Activated CD4-positive, alpha-beta memory T cell treated with anti-CD3 and anti-CD28 coated beads, Interleukin-2, amount 10 ng/mL, durations not matched to agents 7 days and 5 days (primary cell): ENCODE data around the gene GNG11. TPM values are rescaled to one million over a fixed set of nuclear protein-coding genes. Genes with fewer than 3 reads are reported as not detected.

Source experiments
- CTCF ChIA-PET: fragments of 350-600 bp; sonication (Branson Sonifier 250); formaldehyde crosslinking; loops from one replicate; lab custom pipeline; 2021; ENCODE audit warnings: antibody characterized with exemption, inconsistent platforms; lab: Charles Lee
- POLR2A ChIA-PET: fragments of 350-600 bp; sonication (Branson Sonifier 250); formaldehyde crosslinking; loops from one replicate; lab custom pipeline; 2021; ENCODE audit warnings: antibody characterized with exemption; lab: Charles Lee
- DNase-seq: peaks from one replicate; pipeline ENCODE4 v3.0.0-alpha.2; 2020
- H3K27ac Mint-ChIP-seq: one replicate; pipeline ENCODE4 v1.8.0; 2021; ENCODE audit warnings: mild to moderate bottlenecking, mixed read lengths
- H3K27me3 Mint-ChIP-seq: one replicate; pipeline ENCODE4 v1.8.0; 2021; ENCODE audit warnings: mixed read lengths
- H3K36me3 Mint-ChIP-seq: one replicate; pipeline ENCODE4 v1.8.0; 2021; ENCODE audit warnings: low read depth, mixed read lengths
- H3K4me1 Mint-ChIP-seq: one replicate; pipeline ENCODE4 v1.8.0; 2021; ENCODE audit warnings: mixed read lengths
- H3K4me3 Mint-ChIP-seq: one replicate; pipeline ENCODE4 v1.8.0; 2021; ENCODE audit warnings: mild to moderate bottlenecking, mixed read lengths
- H3K9me3 Mint-ChIP-seq: one replicate; pipeline ENCODE4 v1.8.0; 2021; ENCODE audit warnings: mixed read lengths
- total RNA-seq, 2 experiments: library from RNA; stranded (reverse); gene quantifications; one replicate each; pipeline ENCODE4 v1.2.3, GENCODE V29; 2021

GNG11 gene
- total RNA-seq, 2 experiments from 2014 or later = not detected

GRCh38 chr7:93943816-93944540, 22.4 kb downstream of the GNG11 start:
- Mint-ChIP-seq H3K27me3 (peaks cover 11% of the 10 kb centered on the region), H3K9me3 (no peaks in the 10 kb centered on the region), H3K36me3 (no peaks in the 10 kb centered on the region), H3K4me3 (no peak overlapping the region), H3K27ac (no peak overlapping the region), H3K4me1 (no peaks in the 10 kb centered on the region)
- ChIA-PET POLR2A (no interaction called here), CTCF (no interaction called here)
- no peak for DNase-seq

GRCh38 chr7:93944673-93945072, 23.1 kb downstream of the GNG11 start:
- peaks cover 11% of the 10 kb centered on the region for H3K27me3 Mint-ChIP-seq
- CTCF ChIA-PET = no interaction called here
- POLR2A ChIA-PET = no interaction called here
- H3K4me1 Mint-ChIP-seq = no peaks in the 10 kb centered on the region
- H3K36me3 Mint-ChIP-seq = no peaks in the 10 kb centered on the region
- H3K9me3 Mint-ChIP-seq = no peaks in the 10 kb centered on the region
- H3K27ac Mint-ChIP-seq = no peak overlapping the region
- DNase-seq = no peak
- H3K4me3 Mint-ChIP-seq = no peak overlapping the region

- no peaks in the 10 kb centered on the region for H3K36me3 Mint-ChIP-seq
- POLR2A ChIA-PET = no interaction called here
- no peaks in the 10 kb centered on the region for H3K9me3 Mint-ChIP-seq
- CTCF ChIA-PET = no interaction called here
- no peak overlapping the region for H3K4me3 Mint-ChIP-seq
- H3K27ac Mint-ChIP-seq = no peak overlapping the region
- no peaks in the 10 kb centered on the region for H3K4me1 Mint-ChIP-seq
- DNase-seq = no peak
- H3K27me3 Mint-ChIP-seq = peaks cover 11% of the 10 kb centered on the region
Observed at GRCh38 chr7:93945083-93945482, 23.5 kb downstream of the GNG11 start.

GRCh38 chr7:93945756-93946535, 24.4 kb downstream of the GNG11 start:
- CTCF ChIA-PET = no interaction called here

GRCh38 chr7:93948106-93948505, 26.6 kb downstream of the GNG11 start:
- Mint-ChIP-seq H3K27ac (no peak overlapping the region), H3K4me1 (no peaks in the 10 kb centered on the region), H3K36me3 (no peaks in the 10 kb centered on the region), H3K4me3 (no peak overlapping the region), H3K9me3 (no peaks in the 10 kb centered on the region), H3K27me3 (peaks cover 7% of the 10 kb centered on the region)
- POLR2A ChIA-PET = no interaction called here
- DNase-seq = no peak
- CTCF ChIA-PET = no interaction called here

More at GRCh38 chr7:93945756-93946535, 24.4 kb downstream of the GNG11 start:
- Mint-ChIP-seq H3K27ac (no peak overlapping the region), H3K4me1 (no peaks in the 10 kb centered on the region), H3K4me3 (no peak overlapping the region), H3K9me3 (no peaks in the 10 kb centered on the region), H3K36me3 (no peaks in the 10 kb centered on the region), H3K27me3 (peaks cover 9% of the 10 kb centered on the region)
- DNase-seq = no peak
- POLR2A ChIA-PET = no interaction called here

GRCh38 chr7:93948873-93949272, 27.3 kb downstream of the GNG11 start:
- ChIA-PET POLR2A (no interaction called here), CTCF (no interaction called here)
- no peak overlapping the region for H3K4me3 Mint-ChIP-seq
- no peak overlapping the region for H3K27ac Mint-ChIP-seq
- no peaks in the 10 kb centered on the region for H3K4me1 Mint-ChIP-seq
- H3K36me3 Mint-ChIP-seq = no peaks in the 10 kb centered on the region
- no peaks in the 10 kb centered on the region for H3K9me3 Mint-ChIP-seq
- H3K27me3 Mint-ChIP-seq = peaks cover 5% of the 10 kb centered on the region
- no peak for DNase-seq

- H3K27ac Mint-ChIP-seq = no peak overlapping the region
- H3K9me3 Mint-ChIP-seq = no peaks in the 10 kb centered on the region
- POLR2A ChIA-PET = no interaction called here
- DNase-seq = no peak
- CTCF ChIA-PET = no interaction called here
- peaks cover 2% of the 10 kb centered on the region for H3K27me3 Mint-ChIP-seq
- H3K4me1 Mint-ChIP-seq = no peaks in the 10 kb centered on the region
- no peak overlapping the region for H3K4me3 Mint-ChIP-seq
- H3K36me3 Mint-ChIP-seq = no peaks in the 10 kb centered on the region
Observed at GRCh38 chr7:93949423-93949822, 27.9 kb downstream of the GNG11 start.

- no peaks in the 10 kb centered on the region for H3K27me3 Mint-ChIP-seq
- CTCF ChIA-PET = no interaction called here
Observed at GRCh38 chr7:93955304-93955703, 33.8 kb downstream of the GNG11 start.

GRCh38 chr7:93957767-93958166, 36.2 kb downstream of the GNG11 start:
- no peak for DNase-seq
- Mint-ChIP-seq H3K4me1 (no peaks in the 10 kb centered on the region), H3K4me3 (no peak overlapping the region), H3K36me3 (no peaks in the 10 kb centered on the region), H3K27ac (no peak overlapping the region), H3K9me3 (no peaks in the 10 kb centered on the region), H3K27me3 (no peaks in the 10 kb centered on the region)
- CTCF ChIA-PET = no interaction called here
- POLR2A ChIA-PET = no interaction called here

More at GRCh38 chr7:93955304-93955703, 33.8 kb downstream of the GNG11 start:
- Mint-ChIP-seq H3K36me3 (no peaks in the 10 kb centered on the region), H3K4me3 (no peak overlapping the region), H3K9me3 (no peaks in the 10 kb centered on the region), H3K27ac (no peak overlapping the region), H3K4me1 (no peaks in the 10 kb centered on the region)
- POLR2A ChIA-PET = no interaction called here
- no peak for DNase-seq

GRCh38 chr7:93958216-93958615, 36.7 kb downstream of the GNG11 start:
- Mint-ChIP-seq H3K27ac (no peak overlapping the region), H3K27me3 (no peaks in the 10 kb centered on the region), H3K36me3 (no peaks in the 10 kb centered on the region), H3K9me3 (no peaks in the 10 kb centered on the region), H3K4me1 (no peaks in the 10 kb centered on the region), H3K4me3 (no peak overlapping the region)
- ChIA-PET CTCF (no interaction called here), POLR2A (no interaction called here)
- DNase-seq = no peak

GRCh38 chr7:93958651-93959050, 37.1 kb downstream of the GNG11 start:
- Mint-ChIP-seq H3K27me3 (no peaks in the 10 kb centered on the region), H3K4me3 (no peak overlapping the region), H3K27ac (no peak overlapping the region), H3K9me3 (no peaks in the 10 kb centered on the region), H3K36me3 (no peaks in the 10 kb centered on the region), H3K4me1 (no peaks in the 10 kb centered on the region)
- POLR2A ChIA-PET = no interaction called here
- no peak for DNase-seq
- CTCF ChIA-PET = no interaction called here

- ChIA-PET POLR2A (no interaction called here), CTCF (no interaction called here)
- no peak for DNase-seq
- H3K36me3 Mint-ChIP-seq = no peaks in the 10 kb centered on the region
- no peaks in the 10 kb centered on the region for H3K27me3 Mint-ChIP-seq
- no peaks in the 10 kb centered on the region for H3K4me1 Mint-ChIP-seq
- H3K27ac Mint-ChIP-seq = no peak overlapping the region
- no peak overlapping the region for H3K4me3 Mint-ChIP-seq
- H3K9me3 Mint-ChIP-seq = no peaks in the 10 kb centered on the region
Observed at GRCh38 chr7:93960986-93961385, 39.5 kb downstream of the GNG11 start.

- Mint-ChIP-seq H3K27ac (no peak overlapping the region), H3K27me3 (no peaks in the 10 kb centered on the region), H3K36me3 (no peaks in the 10 kb centered on the region), H3K4me1 (no peaks in the 10 kb centered on the region), H3K9me3 (no peaks in the 10 kb centered on the region), H3K4me3 (no peak overlapping the region)
- POLR2A ChIA-PET = no interaction called here
- DNase-seq = no peak
- CTCF ChIA-PET = interaction anchor here (0.6 kb wide), 1 partner anchor 92 kb away, joined by 3 read pairs; no protein-coding TSS in a partner anchor
Observed at GRCh38 chr7:93964262-93964661, 42.7 kb downstream of the GNG11 start.
